Measurements from ENCODE around the gene HLA-B.
A peak's percentile ranks its signal among the peaks of the same experiment; 100 is the strongest.

HLA-B gene

GRCh38 chr6:31351401-31352309 is 5.3 kb downstream of the HLA-B start:
- DNase-seq: no peak

GRCh38 chr6:31351033-31351380 is 6.0 kb downstream of the HLA-B start:
- no peak for DNase-seq

- DNase-seq: no peak
Measured at GRCh38 chr6:31350196-31351032, 6.6 kb downstream of the HLA-B start.

GRCh38 chr6:31349301-31349700 is 7.7 kb downstream of the HLA-B start:
- DNase-seq: no peak

GRCh38 chr6:31345026-31345730 is 11.8 kb downstream of the HLA-B start:
- no peak for DNase-seq

- DNase-seq: no peak
Measured at GRCh38 chr6:31340228-31340627, 16.8 kb downstream of the HLA-B start.

GRCh38 chr6:31339210-31339609 is 17.8 kb downstream of the HLA-B start:
- no peak for DNase-seq

GRCh38 chr6:31336896-31337496 is 20.0 kb downstream of the HLA-B start:
- no peak for DNase-seq

GRCh38 chr6:31332637-31333602 is 24.1 kb downstream of the HLA-B start:
- no peak for DNase-seq

- no peak for DNase-seq
Measured at GRCh38 chr6:31328355-31328960, 28.5 kb downstream of the HLA-B start.

GRCh38 chr6:31321820-31322219 is 35.2 kb downstream of the HLA-B start:
- DNase-seq: no peak

GRCh38 chr6:31321005-31321707 is 35.8 kb downstream of the HLA-B start:
- no peak for DNase-seq

- DNase-seq: no peak
Measured at GRCh38 chr6:31317036-31317435, 39.9 kb downstream of the HLA-B start.

- no peak for DNase-seq
Measured at GRCh38 chr6:31309641-31310040, 47.3 kb downstream of the HLA-B start.

- DNase-seq: no peak
Measured at GRCh38 chr6:31308845-31309175, 48.2 kb downstream of the HLA-B start.

- peak; percentile 94 for DNase-seq
Measured at GRCh38 chr6:31308050-31308844, 48.7 kb downstream of the HLA-B start.

GRCh38 chr6:31307669-31308049 is 49.3 kb downstream of the HLA-B start:
- DNase-seq: no peak

- DNase-seq: no peak
Measured at GRCh38 chr6:31305703-31306219, 51.2 kb downstream of the HLA-B start.

- no peak for DNase-seq
Measured at GRCh38 chr6:31304683-31305082, 52.3 kb downstream of the HLA-B start.
